CD4-positive, alpha-beta T cell (primary cell): ENCODE data around the gene MIOX. TPM values are rescaled to one million over a fixed set of nuclear protein-coding genes. Genes with fewer than 3 reads are reported as not detected.

ENCODE experiments used
- ATAC-seq: fragments of 200-7000 bp; cut with Tn5 transposase; one replicate; pipeline ENCODE4 v1.10.0; 2022; ENCODE audit warnings: mild to moderate bottlenecking; ENCODE audit not compliant: poor library complexity
- CTCF ChIA-PET: fragments of 350-600 bp; sonication (Branson Sonifier 250); formaldehyde crosslinking; loops from one replicate; lab custom pipeline; 2021; ENCODE audit warnings: antibody characterized with exemption, inconsistent platforms; lab: Charles Lee
- POLR2A ChIA-PET: fragments of 350-600 bp; sonication (Branson Sonifier 250); formaldehyde crosslinking; loops from one replicate; lab custom pipeline; 2021; ENCODE audit warnings: antibody characterized with exemption, inconsistent platforms; lab: Charles Lee
- DNase-seq, 14 experiments: peaks; one replicate each; pipeline ENCODE4 v3.0.0-alpha.2; 2013 to 2020; ENCODE audit warnings: mixed read lengths in 2 of 14
- H3K27ac ChIP-seq, 2 donors: one replicate each; pipeline versions ENCODE4 v1.5.1 to v1.7.0; 2013; ENCODE audit warnings: low read length in 2 of 2, low read depth in 1 of 2, mild to moderate bottlenecking in 1 of 2
- H3K27me3 ChIP-seq, 2 experiments: 1 replicate in 1 of 2; 2 replicates in 1 of 2; pipeline versions ENCODE4 v1.6.1 to v1.7.0; 2013; ENCODE audit warnings: low read length in 2 of 2, control low read depth in 1 of 2, mild to moderate bottlenecking in 1 of 2, moderate library complexity in 1 of 2; ENCODE audit not compliant: insufficient read depth in 2 of 2, control insufficient read depth in 1 of 2
- H3K36me3 ChIP-seq: one replicate; pipeline ENCODE4 v1.6.1; 2013; ENCODE audit warnings: low read length, control low read depth; ENCODE audit not compliant: insufficient read depth
- H3K4me1 ChIP-seq: one replicate; pipeline ENCODE4 v1.6.1; 2013; ENCODE audit warnings: low read length, control low read depth; ENCODE audit not compliant: insufficient read depth
- H3K4me3 ChIP-seq: one replicate; pipeline ENCODE4 v1.5.1; 2013; ENCODE audit warnings: mild to moderate bottlenecking, low read length, moderate library complexity
- H3K9me3 ChIP-seq, 2 experiments: 1 replicate in 1 of 2; 2 replicates in 1 of 2; pipeline versions ENCODE4 v1.6.1 to v1.7.0; 2013; ENCODE audit warnings: low read length in 2 of 2, mild to moderate bottlenecking in 2 of 2, control low read depth in 1 of 2, moderate library complexity in 1 of 2; ENCODE audit not compliant: control insufficient read depth in 1 of 2, insufficient read depth in 1 of 2
- H3K27ac Mint-ChIP-seq: one replicate; pipeline ENCODE4 v1.8.0; 2020; ENCODE audit warnings: mixed read lengths
- H3K27me3 Mint-ChIP-seq: one replicate; pipeline ENCODE4 v1.8.0; 2021; ENCODE audit warnings: mixed read lengths
- H3K36me3 Mint-ChIP-seq: one replicate; pipeline ENCODE4 v1.8.0; 2021; ENCODE audit warnings: low read depth, mixed read lengths
- H3K4me1 Mint-ChIP-seq: one replicate; pipeline ENCODE4 v1.8.0; 2021; ENCODE audit warnings: low read depth, mixed read lengths
- H3K4me3 Mint-ChIP-seq: one replicate; pipeline ENCODE4 v1.8.0; 2020; ENCODE audit warnings: mild to moderate bottlenecking, mixed read lengths
- H3K9me3 Mint-ChIP-seq: one replicate; pipeline ENCODE4 v1.8.0; 2020; ENCODE audit warnings: mixed read lengths
- CTCF ChIP-seq: fragments of 200-600 bp; IDR thresholded peaks from one replicate; pipeline ENCODE4 v1.8.0; 2022; ENCODE audit warnings: antibody characterized with exemption, mild to moderate bottlenecking
- intact Hi-C, 2 experiments: fragments of 100-400 bp; cut with DNase I in 1 of 2; cut with micrococcal nuclease in 1 of 2; formaldehyde crosslinking; loops; one replicate each; pipeline versions ENCODE4 v1.15.1 to v1.9.0; 2023 to 2025; cut with DNase I, micrococcal nuclease
- polyA plus RNA-seq, 2 donors: library from polyadenylated mRNA; unstranded; fragments of 120-200 nt; gene quantifications; one replicate each; pipeline ENCODE4 v1.2.1, GENCODE V29; 2013
- total RNA-seq, 174 experiments: library from RNA in 2 of 174; stranded (reverse) in 2 of 174; gene quantifications; one replicate each; pipeline ENCODE4 v1.2.3 and lab custom pipeline; 2021 to 2026

Gene MIOX
- total RNA-seq: not detected
- polyA plus RNA-seq (2013, experiment 1 of 2): 0.11 TPM
- 0.07 TPM for polyA plus RNA-seq (2013, experiment 2 of 2)
- 0 to 2.0 (median 0.11) reads per million in 172 experiments for total RNA-seq (lab: John Stamatoyannopoulos, UW)

GRCh38 chr22:50486561-50487289 is at the start of gene MIOX:
TSS of gene MIOX (plus strand) at chr22:50486859. CDS start at chr22:50486898, 39 bp downstream.
- no peaks in the 10 kb centered on the region for H3K27me3 Mint-ChIP-seq
- no peaks in the 10 kb centered on the region for H3K36me3 Mint-ChIP-seq
- no peak within 1 kb of the TSS for H3K27ac Mint-ChIP-seq
- intact Hi-C loops: no loop called here
- Histone ChIP-seq H3K4me3 (no peak within 1 kb of the TSS), H3K27ac (no peak within 1 kb of the TSS), H3K4me1 (peaks cover 23% of the 10 kb centered on the region), H3K27me3 (peaks cover 0 to 2% of the 10 kb centered on the region in 2 experiments), H3K36me3 (no peaks in the 10 kb centered on the region), H3K9me3 (no peaks in the 10 kb centered on the region)
- CTCF ChIA-PET: no interaction called here
- no peak for TF ChIP-seq CTCF
- ATAC-seq: no peak
- no peak for DNase-seq
- POLR2A ChIA-PET: no interaction called here
- H3K4me3 Mint-ChIP-seq: peak within 1 kb of the TSS; percentile 59
- no peaks in the 10 kb centered on the region for H3K9me3 Mint-ChIP-seq
- peaks cover 12% of the 10 kb centered on the region for H3K4me1 Mint-ChIP-seq

GRCh38 chr22:50437511-50438304 is 49.0 kb upstream of the MIOX start:
- intact Hi-C loops: no loop called here
- POLR2A ChIA-PET: no interaction called here
- TF ChIP-seq CTCF: no peak
- H3K9me3 ChIP-seq: no peaks in the 10 kb centered on the region
- CTCF ChIA-PET: no interaction called here
- Mint-ChIP-seq H3K27me3 (no peaks in the 10 kb centered on the region), H3K4me1 (no peaks in the 10 kb centered on the region), H3K9me3 (no peaks in the 10 kb centered on the region), H3K4me3 (no peak overlapping the region), H3K27ac (no peak overlapping the region), H3K36me3 (peaks cover 23% of the 10 kb centered on the region)
- DNase-seq (peak in 1 of 14 experiments; percentile 13), ATAC-seq (no peak)
- no peak overlapping the region for H3K27ac ChIP-seq
- H3K36me3 ChIP-seq: peaks cover 64% of the 10 kb centered on the region
- no peaks in the 10 kb centered on the region for H3K27me3 ChIP-seq
- H3K4me3 ChIP-seq: no peak overlapping the region
- H3K4me1 ChIP-seq: no peaks in the 10 kb centered on the region

GRCh38 chr22:50438305-50439275 is 48.1 kb upstream of the MIOX start:
- intact Hi-C loops: no loop called here
- Histone ChIP-seq H3K4me1 (peaks cover 3% of the 10 kb centered on the region), H3K27me3 (no peaks in the 10 kb centered on the region), H3K4me3 (no peak overlapping the region), H3K27ac (no peak overlapping the region), H3K9me3 (no peaks in the 10 kb centered on the region), H3K36me3 (peaks cover 62% of the 10 kb centered on the region)
- Mint-ChIP-seq H3K9me3 (no peaks in the 10 kb centered on the region), H3K4me3 (no peak overlapping the region), H3K36me3 (peaks cover 31% of the 10 kb centered on the region), H3K4me1 (no peaks in the 10 kb centered on the region), H3K27me3 (no peaks in the 10 kb centered on the region), H3K27ac (no peak overlapping the region)
- ChIA-PET POLR2A (no interaction called here), CTCF (interaction anchor here (0.6 to 1.2 kb wide), 2 partner anchors 61 to 182 kb away, joined by 4 read pairs; no protein-coding TSS in a partner anchor)
- TF ChIP-seq CTCF: no peak
- no peak for ATAC-seq
- peak in 1 of 14 experiments; percentile 19 for DNase-seq
